ENCODE results near the gene KIF5C. TPM values are rescaled to one million over a fixed set of nuclear protein-coding genes. Genes with fewer than 3 reads are reported as not detected.

The KIF5C gene
- total and polyA plus RNA-seq, 2 experiments from 2014 or later, result 0.11 to 0.19 TPM

DNA sequence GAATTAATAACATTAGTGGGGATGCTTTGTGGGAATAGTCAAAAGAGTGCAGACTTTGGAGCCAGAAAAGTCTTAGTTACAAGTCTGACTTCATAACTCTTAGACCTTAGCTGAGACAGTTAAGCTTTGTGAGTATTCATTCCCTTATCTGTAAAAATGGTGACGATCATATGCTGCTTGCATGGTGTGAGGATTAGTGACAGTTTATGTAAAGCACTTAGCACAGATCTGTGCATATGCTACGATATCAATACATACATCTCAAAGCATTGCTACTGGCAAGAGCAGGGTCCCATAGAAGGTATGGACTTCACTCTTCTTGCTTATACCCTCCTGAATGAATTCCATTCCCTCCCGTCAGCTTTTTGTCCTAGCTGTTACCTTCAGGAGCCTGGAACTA is 106.8 kb downstream of the KIF5C start:
- TF ChIP-seq EZH2phosphoT487 (IDR thresholded peaks at IDR 0.05; ENCODE audit: insufficient read depth, low read depth) (no peak), EZH2 (IDR thresholded peaks at IDR 0.05; ENCODE audit: insufficient read depth, poor library complexity, severe bottlenecking) (no peak)
- Histone ChIP-seq H3K9me2 (ENCODE audit: insufficient read depth) (no peaks in the 10 kb centered on the region), H3K4me1 (ENCODE audit: insufficient read depth) (no peaks in the 10 kb centered on the region), H3K4me2 (ENCODE audit: unreplicated experiment) (no peak overlapping the region), H3K4me3 (no peak overlapping the region), H3K36me3 (ENCODE audit: low read depth) (no peaks in the 10 kb centered on the region), H3K9me3 (ENCODE audit: low read depth) (no peaks in the 10 kb centered on the region), H3F3A (ENCODE audit: insufficient read depth) (no peaks in the 10 kb centered on the region), H2AFZ (no peak overlapping the region), H3K79me2 (ENCODE audit: insufficient read depth) (no peaks in the 10 kb centered on the region), H3K27me3 (replicated peaks; ENCODE audit: insufficient read depth) (peaks cover 13% of the 10 kb centered on the region), H3K27ac (no peak overlapping the region), H4K20me1 (ENCODE audit: insufficient read depth) (no peaks in the 10 kb centered on the region), H3K9ac (no peak overlapping the region)
- no peak for DNase-seq
- WGBS, 2 experiments (ENCODE audit: low coverage in 1 of 2, low lambda C conversion rate in 2 of 2, missing lambda C conversion rate in 2 of 2), result 85 to 91% methylated on average over 3 of the region's 3 CpGs
- in situ Hi-C loops (cut with MboI), result loop anchor here (10.0 to 25.0 kb wide), 2 partner anchors 457 to 994 kb away; no protein-coding TSS in a partner anchor

DNA sequence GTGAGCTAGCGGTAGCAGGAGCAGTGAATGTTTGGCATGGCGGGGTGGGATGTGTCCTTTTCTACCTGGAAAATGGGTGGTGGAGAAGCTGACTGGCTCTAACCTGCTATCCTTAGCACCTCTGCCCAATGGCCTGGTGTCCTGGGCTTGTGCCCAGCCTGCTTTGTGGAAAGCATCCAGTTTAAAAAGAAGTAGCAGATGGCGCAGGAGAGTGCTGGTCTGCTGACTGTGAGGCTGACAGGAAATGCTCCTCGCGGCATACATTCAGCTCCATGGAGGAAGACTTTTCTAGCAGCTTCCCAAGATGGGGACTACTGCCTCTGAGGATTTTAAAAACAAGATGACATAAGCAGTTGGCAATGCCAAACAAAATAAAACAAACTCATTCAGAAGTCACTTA is 107.3 kb downstream of the KIF5C start:
- Histone ChIP-seq H3K9me2 (ENCODE audit: insufficient read depth) (no peaks in the 10 kb centered on the region), H3K9me3 (ENCODE audit: low read depth) (no peaks in the 10 kb centered on the region), H3K9ac (no peak overlapping the region), H3K79me2 (ENCODE audit: insufficient read depth) (no peaks in the 10 kb centered on the region), H3K36me3 (ENCODE audit: low read depth) (no peaks in the 10 kb centered on the region), H3K4me3 (no peak overlapping the region), H2AFZ (no peak overlapping the region), H3K4me2 (ENCODE audit: unreplicated experiment) (no peak overlapping the region), H3F3A (ENCODE audit: insufficient read depth) (no peaks in the 10 kb centered on the region), H3K27ac (no peak overlapping the region), H3K27me3 (replicated peaks; ENCODE audit: insufficient read depth) (peaks cover 13% of the 10 kb centered on the region), H4K20me1 (ENCODE audit: insufficient read depth) (no peaks in the 10 kb centered on the region), H3K4me1 (ENCODE audit: insufficient read depth) (no peaks in the 10 kb centered on the region)
- 52 to 54% methylated on average over 5 of the region's 5 CpGs for WGBS, 2 experiments (ENCODE audit: low coverage in 1 of 2, low lambda C conversion rate in 2 of 2, missing lambda C conversion rate in 2 of 2)
- TF ChIP-seq EZH2phosphoT487 (IDR thresholded peaks at IDR 0.05; ENCODE audit: insufficient read depth, low read depth), result no peak
- TF ChIP-seq EZH2 (IDR thresholded peaks at IDR 0.05; ENCODE audit: insufficient read depth, poor library complexity, severe bottlenecking), result no peak
- in situ Hi-C loops (cut with MboI), result loop anchor here (10.0 to 25.0 kb wide), 2 partner anchors 457 to 995 kb away; no protein-coding TSS in a partner anchor
- no peak for DNase-seq

- H3K9me2 ChIP-seq (ENCODE audit: insufficient read depth), result no peaks in the 10 kb centered on the region
- no peak overlapping the region for H3K4me2 ChIP-seq (ENCODE audit: unreplicated experiment)
- peaks cover 13% of the 10 kb centered on the region; the same call in 1 of the 2 replicates for H3K27me3 ChIP-seq (replicated peaks; ENCODE audit: insufficient read depth)
- no peak overlapping the region for H2AFZ ChIP-seq
- H3K9me3 ChIP-seq (ENCODE audit: low read depth), result no peaks in the 10 kb centered on the region
- H3F3A ChIP-seq (ENCODE audit: insufficient read depth), result no peaks in the 10 kb centered on the region
- in situ Hi-C loops (cut with MboI), result loop anchor here (10.0 to 25.0 kb wide), 2 partner anchors 459 to 997 kb away; no protein-coding TSS in a partner anchor
- no peaks in the 10 kb centered on the region for H4K20me1 ChIP-seq (ENCODE audit: insufficient read depth)
- H3K4me1 ChIP-seq (ENCODE audit: insufficient read depth), result no peaks in the 10 kb centered on the region
- no peak overlapping the region for H3K27ac ChIP-seq
- no peak overlapping the region for H3K4me3 ChIP-seq
- TF ChIP-seq EZH2phosphoT487 (IDR thresholded peaks at IDR 0.05; ENCODE audit: insufficient read depth, low read depth), result no peak
- TF ChIP-seq EZH2 (IDR thresholded peaks at IDR 0.05; ENCODE audit: insufficient read depth, poor library complexity, severe bottlenecking), result no peak
- DNase-seq, result no peak
- H3K36me3 ChIP-seq (ENCODE audit: low read depth), result no peaks in the 10 kb centered on the region
- no peaks in the 10 kb centered on the region for H3K79me2 ChIP-seq (ENCODE audit: insufficient read depth)
- H3K9ac ChIP-seq, result no peak overlapping the region
Measured at GRCh38 chr2:148983896-148984295, 108.9 kb downstream of the KIF5C start.

GRCh38 chr2:148984449-148984848 is 109.4 kb downstream of the KIF5C start:
- TF ChIP-seq EZH2phosphoT487 (IDR thresholded peaks at IDR 0.05; ENCODE audit: insufficient read depth, low read depth) (no peak), EZH2 (IDR thresholded peaks at IDR 0.05; ENCODE audit: insufficient read depth, poor library complexity, severe bottlenecking) (no peak)
- H3K9ac ChIP-seq, result no peak overlapping the region
- in situ Hi-C loops (cut with MboI), result loop anchor here (10.0 to 25.0 kb wide), 2 partner anchors 460 to 997 kb away; no protein-coding TSS in a partner anchor

DNA sequence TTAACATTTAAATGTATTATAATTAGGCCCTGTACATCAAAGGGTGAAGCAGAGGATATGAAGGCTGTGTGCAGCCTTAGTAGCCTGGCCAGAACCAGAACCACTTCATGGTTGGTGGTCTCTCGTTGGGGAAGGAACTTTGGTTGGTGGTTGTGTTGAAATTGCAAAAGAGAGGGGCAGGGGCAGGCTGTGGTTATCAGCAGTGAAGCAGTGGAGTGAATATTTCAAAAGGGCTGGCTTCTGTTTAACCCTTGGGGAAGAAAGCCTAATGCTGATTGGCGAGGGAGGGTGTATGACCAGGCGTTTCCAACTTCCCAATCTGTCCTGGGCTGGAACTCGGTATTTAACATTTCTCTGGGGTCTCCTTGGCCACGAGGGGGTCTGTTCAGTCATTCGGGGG is 112.3 kb downstream of the KIF5C start:
- no peak for DNase-seq
- Histone ChIP-seq H3K27me3 (replicated peaks; ENCODE audit: insufficient read depth) (peaks cover 8% of the 10 kb centered on the region; the same call in 1 of the 2 replicates), H3K36me3 (ENCODE audit: low read depth) (no peaks in the 10 kb centered on the region), H3F3A (ENCODE audit: insufficient read depth) (no peaks in the 10 kb centered on the region), H3K4me2 (ENCODE audit: unreplicated experiment) (no peak overlapping the region), H2AFZ (no peak overlapping the region), H3K9ac (no peak overlapping the region), H3K79me2 (ENCODE audit: insufficient read depth) (no peaks in the 10 kb centered on the region), H3K4me1 (ENCODE audit: insufficient read depth) (no peaks in the 10 kb centered on the region; the same call in 1 of the 2 replicates), H3K9me3 (ENCODE audit: low read depth) (no peaks in the 10 kb centered on the region), H3K9me2 (ENCODE audit: insufficient read depth) (no peaks in the 10 kb centered on the region), H4K20me1 (ENCODE audit: insufficient read depth) (no peaks in the 10 kb centered on the region), H3K4me3 (no peak overlapping the region), H3K27ac (no peak overlapping the region)
- 50 to 66% methylated on average over 6 of the region's 6 CpGs for WGBS, 2 experiments (ENCODE audit: low coverage in 1 of 2, low lambda C conversion rate in 2 of 2, missing lambda C conversion rate in 2 of 2)
- in situ Hi-C loops (cut with MboI), result loop anchor here (10.0 to 25.0 kb wide), 2 partner anchors 462 to 1000 kb away; no protein-coding TSS in a partner anchor
- TF ChIP-seq EZH2 (IDR thresholded peaks at IDR 0.05; ENCODE audit: insufficient read depth, poor library complexity, severe bottlenecking) (no peak), EZH2phosphoT487 (IDR thresholded peaks at IDR 0.05; ENCODE audit: insufficient read depth, low read depth) (no peak)

More at GRCh38 chr2:148984449-148984848, 109.4 kb downstream of the KIF5C start:
- Histone ChIP-seq H3K27me3 (replicated peaks; ENCODE audit: insufficient read depth) (peaks cover 8% of the 10 kb centered on the region; the same call in 1 of the 2 replicates), H2AFZ (no peak overlapping the region), H3K79me2 (ENCODE audit: insufficient read depth) (no peaks in the 10 kb centered on the region), H3K9me2 (ENCODE audit: insufficient read depth) (no peaks in the 10 kb centered on the region), H4K20me1 (ENCODE audit: insufficient read depth) (no peaks in the 10 kb centered on the region), H3K4me1 (ENCODE audit: insufficient read depth) (no peaks in the 10 kb centered on the region), H3K27ac (no peak overlapping the region), H3F3A (ENCODE audit: insufficient read depth) (no peaks in the 10 kb centered on the region), H3K36me3 (ENCODE audit: low read depth) (no peaks in the 10 kb centered on the region), H3K4me3 (no peak overlapping the region), H3K9me3 (ENCODE audit: low read depth) (no peaks in the 10 kb centered on the region), H3K4me2 (ENCODE audit: unreplicated experiment) (no peak overlapping the region)
- no peak for DNase-seq

All from GM23248 (cell line).